Stimulated activated naive B cell treated with anti-CD40 and anti-IgM and Interleukin-4, amounts not matched to agents 10 μg/mL and 1 μg/mL and 100 μg/mL, for 72 hours (primary cell): Measurements from ENCODE around the gene STRIP2.
"Not testable (repeated sequence)": the region's sequence is repeated elsewhere in the genome, so short reads cannot be mapped to it uniquely, and the experiment has no call there.

Source experiments
- ATAC-seq, 2 donors: fragments of 150-1000 bp; cut with Tn5 transposase; replicated peaks; 2 replicates each; pipeline ENCODE4 v1.10.0; 2021; ENCODE audit warnings: moderate library complexity in 1 of 2
- DNase-seq: peaks from one replicate; pipeline ENCODE4 v3.0.0; 2021
- H3K27ac Mint-ChIP-seq: one replicate; pipeline ENCODE4 v1.8.0; 2022; ENCODE audit warnings: mild to moderate bottlenecking, mixed read lengths
- H3K27me3 Mint-ChIP-seq, 2 donors: one replicate each; pipeline ENCODE4 v1.8.0; 2022; ENCODE audit warnings: mixed read lengths in 2 of 2
- H3K36me3 Mint-ChIP-seq, 2 donors: one replicate each; pipeline ENCODE4 v1.8.0; 2022; ENCODE audit warnings: mixed read lengths in 2 of 2, mild to moderate bottlenecking in 1 of 2
- H3K4me1 Mint-ChIP-seq, 2 donors: one replicate each; pipeline ENCODE4 v1.8.0; 2022; ENCODE audit warnings: mixed read lengths in 2 of 2, mild to moderate bottlenecking in 1 of 2
- H3K4me3 Mint-ChIP-seq, 2 donors: one replicate each; pipeline ENCODE4 v1.8.0; 2022; ENCODE audit warnings: mild to moderate bottlenecking in 2 of 2, mixed read lengths in 2 of 2, moderate library complexity in 1 of 2
- H3K9me3 Mint-ChIP-seq, 2 donors: one replicate each; pipeline ENCODE4 v1.8.0; 2022; ENCODE audit warnings: mixed read lengths in 2 of 2, mild to moderate bottlenecking in 1 of 2

Gene STRIP2

DNA sequence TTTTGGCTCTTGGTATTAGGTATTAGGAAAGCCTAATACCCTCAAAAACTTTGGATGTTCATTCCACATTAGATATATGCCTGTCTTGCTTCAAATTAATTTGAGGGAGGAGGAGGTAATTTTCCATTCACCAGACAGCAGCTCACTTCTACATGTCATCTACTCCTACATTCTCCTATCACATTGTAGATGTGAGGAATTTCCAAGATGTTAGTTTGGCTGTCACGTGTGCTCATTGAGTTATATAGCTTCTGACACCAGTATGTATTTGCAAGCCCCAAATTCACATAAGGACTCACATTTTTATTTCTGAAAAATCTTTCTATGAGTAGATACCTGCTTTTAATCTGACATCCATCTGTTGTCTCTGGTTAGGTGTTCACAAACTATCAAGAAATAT is 45.6 kb downstream of the STRIP2 start:
- H3K36me3 Mint-ChIP-seq = no peaks in the 10 kb centered on the region
- DNase-seq (no peak), ATAC-seq (no peak)
- H3K9me3 Mint-ChIP-seq = no peaks in the 10 kb centered on the region
- H3K27ac Mint-ChIP-seq = no peak overlapping the region
- H3K4me1 Mint-ChIP-seq = no peaks in the 10 kb centered on the region
- no peaks in the 10 kb centered on the region for H3K27me3 Mint-ChIP-seq
- no peak overlapping the region for H3K4me3 Mint-ChIP-seq

DNA sequence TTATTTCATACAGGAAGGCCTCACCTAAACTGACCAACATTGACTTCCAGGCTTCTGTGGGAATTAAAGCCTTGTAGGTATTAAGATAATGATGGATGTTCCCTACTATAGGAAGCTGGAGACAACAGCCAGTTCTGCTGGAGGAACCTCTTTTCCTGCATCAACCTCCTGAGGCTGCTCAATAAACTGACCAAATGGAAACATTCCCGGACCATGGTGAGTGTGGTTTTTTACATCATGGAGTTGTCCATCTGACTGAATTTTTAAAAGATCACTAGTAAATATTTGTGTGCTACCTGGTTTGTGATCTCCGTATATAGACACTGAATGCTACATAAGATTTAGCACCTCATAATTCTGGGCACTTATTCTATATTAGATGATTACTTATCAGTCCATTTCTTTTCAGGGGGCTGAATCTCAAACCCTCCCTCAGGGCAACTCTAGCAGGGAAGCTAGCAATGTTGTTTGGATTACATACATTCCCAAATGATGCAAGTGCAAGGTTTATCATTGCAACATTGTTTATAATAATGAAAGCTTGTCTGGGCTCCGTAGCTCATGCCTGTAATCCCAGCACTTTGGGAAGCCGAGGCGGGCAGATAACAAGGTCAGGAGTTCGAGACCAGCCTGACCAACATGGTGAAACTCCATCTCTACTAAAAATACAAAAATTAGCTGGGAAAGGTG is 46.6 kb downstream of the STRIP2 start:
- Mint-ChIP-seq H3K27ac (no peak overlapping the region), H3K36me3 (no peaks in the 10 kb centered on the region), H3K27me3 (no peaks in the 10 kb centered on the region), H3K4me1 (no peaks in the 10 kb centered on the region), H3K9me3 (no peaks in the 10 kb centered on the region), H3K4me3 (no peak overlapping the region)
- DNase-seq = no peak
- ATAC-seq = no peak

DNA sequence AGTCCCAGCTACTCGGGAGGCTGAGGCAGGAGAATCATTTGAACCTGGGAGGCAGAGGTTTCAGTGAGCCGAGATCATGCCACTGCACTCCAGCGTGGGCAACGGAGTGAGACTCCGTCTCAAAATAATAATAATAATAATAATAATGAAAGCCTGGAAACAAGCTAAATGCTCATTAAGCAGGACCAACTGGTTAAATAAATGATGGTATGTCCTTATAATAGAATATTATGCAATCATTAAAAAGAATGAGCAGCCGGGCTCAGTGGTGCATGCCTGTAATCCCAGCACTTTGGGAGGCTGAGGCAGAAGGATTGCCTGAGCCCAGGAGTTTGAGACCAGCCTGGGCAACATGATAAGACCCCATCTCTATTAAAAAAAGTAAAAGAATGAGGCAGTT is 47.1 kb downstream of the STRIP2 start:
- not testable (repeated sequence) for H3K4me3 Mint-ChIP-seq, H3K9me3 Mint-ChIP-seq, DNase-seq, ATAC-seq, H3K27me3 Mint-ChIP-seq, H3K27ac Mint-ChIP-seq, H3K36me3 Mint-ChIP-seq, H3K4me1 Mint-ChIP-seq

DNA sequence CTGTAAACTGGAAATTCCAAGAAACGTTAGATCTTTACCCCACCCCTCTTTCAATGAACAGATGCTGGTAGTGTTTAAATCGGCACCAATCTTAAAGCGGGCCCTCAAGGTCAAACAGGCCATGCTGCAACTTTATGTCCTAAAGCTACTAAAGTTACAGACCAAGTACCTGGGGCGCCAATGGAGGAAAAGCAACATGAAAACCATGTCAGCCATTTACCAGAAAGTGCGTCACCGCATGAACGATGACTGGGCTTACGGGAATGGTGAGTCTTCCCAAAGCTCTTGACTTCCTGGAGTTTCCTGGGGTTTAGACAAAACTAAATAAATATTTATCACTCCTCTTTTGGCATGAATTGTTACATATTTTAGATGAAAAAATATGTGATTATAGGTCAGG is 48.5 kb downstream of the STRIP2 start:
- no peaks in the 10 kb centered on the region for H3K9me3 Mint-ChIP-seq
- ATAC-seq (no peak), DNase-seq (no peak)
- H3K27ac Mint-ChIP-seq = no peak overlapping the region
- no peaks in the 10 kb centered on the region for H3K36me3 Mint-ChIP-seq
- H3K27me3 Mint-ChIP-seq = no peaks in the 10 kb centered on the region
- H3K4me1 Mint-ChIP-seq = no peaks in the 10 kb centered on the region
- no peak overlapping the region for H3K4me3 Mint-ChIP-seq

DNA sequence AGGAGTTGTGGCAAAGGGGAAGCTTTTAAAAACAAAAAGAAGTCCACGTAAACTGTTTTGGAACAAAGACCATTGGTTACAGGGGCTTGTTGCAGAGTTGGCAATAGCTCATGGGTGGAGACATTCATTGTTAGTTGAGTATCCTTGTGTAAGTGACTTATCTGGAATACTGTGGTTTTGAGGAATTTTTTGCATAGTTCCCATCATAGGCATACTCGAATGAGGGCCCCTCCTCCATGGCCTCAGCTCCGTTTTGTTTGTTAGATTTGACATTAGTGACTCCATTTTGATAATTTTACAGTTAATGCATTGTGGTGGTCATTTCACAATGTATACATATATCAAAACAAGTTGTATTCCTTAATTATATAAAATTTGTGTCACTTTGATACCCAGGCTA is 55.3 kb downstream of the STRIP2 start:
- H3K36me3 Mint-ChIP-seq = no peaks in the 10 kb centered on the region

DNA sequence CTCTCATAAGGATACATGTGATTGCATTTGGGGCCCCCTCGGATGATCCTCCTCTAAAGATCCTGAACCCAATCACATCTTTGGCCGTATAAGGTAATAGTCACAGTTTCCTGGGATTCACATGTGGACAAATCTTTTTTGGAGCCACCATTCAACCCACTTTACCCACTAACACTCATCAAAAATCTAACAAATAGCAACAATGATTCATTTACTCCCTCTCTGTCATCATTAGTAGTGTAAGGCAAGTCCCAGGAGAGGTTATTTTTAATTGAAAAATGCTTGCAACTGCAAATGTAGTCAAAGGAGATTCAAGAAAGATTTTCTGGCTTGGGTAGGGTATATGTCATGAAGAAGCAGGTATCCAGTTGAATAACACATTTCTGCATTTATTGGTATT is 58.2 kb downstream of the STRIP2 start:
- Mint-ChIP-seq H3K36me3 (no peaks in the 10 kb centered on the region), H3K27me3 (peaks cover 0 to 6% of the 10 kb centered on the region in 2 donors)

More for the DNA sequence above, 55.3 kb downstream of the STRIP2 start:
- peaks cover 7 to 8% of the 10 kb centered on the region in 2 donors for H3K4me1 Mint-ChIP-seq
- H3K4me3 Mint-ChIP-seq = no peak overlapping the region
- H3K27ac Mint-ChIP-seq = no peak overlapping the region
- H3K27me3 Mint-ChIP-seq = peaks cover 0 to 6% of the 10 kb centered on the region in 2 donors
- H3K9me3 Mint-ChIP-seq = no peaks in the 10 kb centered on the region
- DNase-seq = no peak
- no peak for ATAC-seq

DNA sequence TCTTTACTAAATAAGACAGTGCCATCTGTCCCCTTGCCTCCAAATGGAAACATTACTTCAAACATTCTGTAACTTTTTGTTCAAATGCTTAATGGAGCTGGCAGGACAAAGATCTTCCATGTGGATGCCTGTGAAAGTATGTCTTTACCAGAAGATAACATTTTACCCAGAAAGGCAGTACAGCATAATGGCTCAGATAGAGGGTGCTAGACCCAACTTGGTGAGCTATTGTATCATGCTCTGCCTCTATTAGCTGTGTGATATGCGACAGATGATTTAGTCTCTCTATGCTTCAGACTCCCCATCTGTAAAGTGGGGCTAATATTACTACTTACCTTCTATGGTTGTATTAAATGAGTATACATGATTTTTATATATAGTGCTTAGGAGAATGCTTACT is 59.3 kb downstream of the STRIP2 start:
- ATAC-seq = peak; percentile 47
- no peaks in the 10 kb centered on the region for H3K36me3 Mint-ChIP-seq
- H3K4me3 Mint-ChIP-seq = no peak overlapping the region
- peaks cover 6 to 7% of the 10 kb centered on the region in 2 donors for H3K27me3 Mint-ChIP-seq
- H3K4me1 Mint-ChIP-seq = peaks cover 19 to 24% of the 10 kb centered on the region in 2 donors
- no peaks in the 10 kb centered on the region for H3K9me3 Mint-ChIP-seq
- DNase-seq = no peak
- H3K27ac Mint-ChIP-seq = peak overlapping the region; percentile 72

More for the DNA sequence above, 58.2 kb downstream of the STRIP2 start:
- DNase-seq (no peak), ATAC-seq (no peak)
- Mint-ChIP-seq H3K4me1 (peaks cover 19 to 24% of the 10 kb centered on the region in 2 donors), H3K27ac (no peak overlapping the region), H3K9me3 (no peaks in the 10 kb centered on the region), H3K4me3 (no peak overlapping the region)

DNA sequence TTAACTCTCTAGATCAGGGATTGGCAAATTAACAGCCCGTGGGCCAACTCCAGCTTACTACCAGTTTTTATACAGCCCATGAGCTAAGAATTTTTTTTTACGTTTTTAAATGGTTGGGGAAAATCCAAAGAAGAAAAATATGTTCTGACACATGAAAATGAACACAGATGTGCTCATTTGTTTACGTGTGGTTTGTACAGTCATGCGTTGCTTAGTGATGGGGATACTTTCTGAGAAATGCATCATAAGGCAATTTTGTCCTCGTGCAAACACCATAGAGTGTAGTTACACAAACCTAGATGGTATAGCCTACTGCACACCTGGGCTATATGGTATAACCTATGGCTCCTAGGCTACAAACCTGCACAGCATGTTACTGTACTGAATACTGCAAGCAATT is 59.8 kb downstream of the STRIP2 start:
- no peaks in the 10 kb centered on the region for H3K9me3 Mint-ChIP-seq
- peaks cover 3 to 7% of the 10 kb centered on the region in 2 donors for H3K27me3 Mint-ChIP-seq
- peak overlapping the region; percentile 72 for H3K27ac Mint-ChIP-seq
- no peak overlapping the region for H3K4me3 Mint-ChIP-seq
- no peaks in the 10 kb centered on the region for H3K36me3 Mint-ChIP-seq
- DNase-seq (no peak), ATAC-seq (peak; percentile 89 to 93)
- H3K4me1 Mint-ChIP-seq = peaks cover 19 to 24% of the 10 kb centered on the region in 2 donors

DNA sequence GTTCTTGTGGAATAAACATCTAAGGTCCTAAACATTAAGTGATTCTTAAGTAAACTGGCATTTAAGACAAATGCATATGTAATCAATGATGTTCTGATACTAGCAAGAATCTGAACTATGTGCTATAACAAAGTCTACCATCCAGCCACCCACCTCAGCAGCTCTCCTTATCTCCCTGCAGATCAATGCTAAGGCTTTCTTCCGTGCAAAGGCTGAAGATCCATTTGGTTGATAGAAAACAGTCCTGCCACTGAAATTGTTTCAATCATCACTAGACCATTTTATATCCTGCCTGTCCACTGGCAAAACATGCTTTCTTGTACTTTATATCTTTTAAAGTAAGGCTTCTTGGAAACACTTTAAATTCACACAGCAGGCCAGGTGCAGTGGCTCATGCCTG is 61.8 kb downstream of the STRIP2 start:
- no peaks in the 10 kb centered on the region for H3K36me3 Mint-ChIP-seq
- H3K4me3 Mint-ChIP-seq = no peak overlapping the region
- H3K27me3 Mint-ChIP-seq = peaks cover 3 to 7% of the 10 kb centered on the region in 2 donors
- ATAC-seq (no peak), DNase-seq (no peak)
- H3K9me3 Mint-ChIP-seq = no peaks in the 10 kb centered on the region
- H3K4me1 Mint-ChIP-seq = peaks cover 25 to 35% of the 10 kb centered on the region in 2 donors
- peak overlapping the region; percentile 7 for H3K27ac Mint-ChIP-seq

DNA sequence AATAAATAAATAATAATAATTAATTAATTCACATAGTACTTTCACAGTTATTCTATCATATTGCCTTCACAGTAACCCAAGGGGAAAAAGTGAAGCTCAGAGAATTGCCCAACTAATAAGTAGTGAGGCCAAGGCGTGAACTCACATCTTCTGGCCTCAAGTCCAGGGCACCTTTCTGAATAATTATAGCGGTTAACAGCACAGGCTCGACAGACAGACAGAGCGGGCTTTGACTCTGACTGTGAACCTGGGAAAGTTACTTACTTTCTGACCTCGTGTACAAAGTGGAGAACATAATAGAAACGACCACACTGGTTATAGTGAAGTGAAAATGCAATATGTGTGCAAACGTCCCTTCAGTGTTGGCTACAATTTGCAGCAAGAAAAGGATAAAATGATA is 62.4 kb downstream of the STRIP2 start:
- DNase-seq (no peak), ATAC-seq (no peak)
- Mint-ChIP-seq H3K27ac (peak overlapping the region; percentile 52), H3K4me1 (peaks cover 28 to 35% of the 10 kb centered on the region in 2 donors), H3K27me3 (peaks cover 3 to 7% of the 10 kb centered on the region in 2 donors), H3K36me3 (no peaks in the 10 kb centered on the region), H3K4me3 (no peak overlapping the region), H3K9me3 (no peaks in the 10 kb centered on the region)

DNA sequence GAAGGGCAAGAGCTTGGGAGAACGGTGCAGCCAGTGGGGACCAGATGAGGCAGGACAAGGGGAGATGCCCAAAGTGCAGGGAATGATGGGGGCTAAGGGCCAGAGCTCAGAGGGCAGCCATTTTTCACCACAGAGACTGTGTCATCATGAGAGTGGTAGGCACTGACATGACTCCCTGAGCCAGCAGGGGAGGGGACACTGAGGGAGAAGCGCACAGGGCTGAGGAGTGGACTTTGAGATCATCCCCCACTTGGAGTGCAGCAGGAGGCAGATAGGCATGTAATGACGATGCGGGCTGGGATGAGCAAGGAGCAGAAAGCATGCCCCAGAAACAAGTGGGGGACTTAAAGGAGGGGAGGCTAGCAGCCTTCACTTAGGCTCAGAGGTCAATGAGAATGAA is 62.9 kb downstream of the STRIP2 start:
- no peak for ATAC-seq
- H3K4me1 Mint-ChIP-seq = peaks cover 30 to 35% of the 10 kb centered on the region in 2 donors
- no peaks in the 10 kb centered on the region for H3K36me3 Mint-ChIP-seq
- H3K27ac Mint-ChIP-seq = peak overlapping the region; percentile 52
- DNase-seq = no peak
- H3K27me3 Mint-ChIP-seq = peaks cover 3 to 7% of the 10 kb centered on the region in 2 donors
- no peak overlapping the region for H3K4me3 Mint-ChIP-seq
- no peaks in the 10 kb centered on the region for H3K9me3 Mint-ChIP-seq

DNA sequence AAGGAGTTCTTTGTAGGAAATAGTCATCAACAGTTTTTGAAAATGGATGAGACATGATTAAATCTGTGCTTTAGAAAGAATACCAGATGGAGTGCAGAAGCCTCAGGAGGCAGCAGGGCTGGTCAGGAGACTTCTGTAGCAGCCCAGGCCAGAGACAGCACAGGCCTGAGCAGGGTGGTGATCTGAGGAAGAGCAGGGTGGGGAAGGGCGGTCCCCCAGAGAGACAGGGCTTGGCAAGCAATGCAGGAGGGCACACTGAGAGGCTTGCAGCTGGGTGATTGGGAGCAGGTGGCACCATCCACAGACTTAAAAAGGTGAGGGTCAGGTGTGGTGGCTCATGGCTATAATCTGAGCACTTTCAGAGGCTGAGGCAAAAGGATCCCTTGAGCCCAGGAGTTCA is 63.8 kb downstream of the STRIP2 start:
- H3K9me3 Mint-ChIP-seq = no peaks in the 10 kb centered on the region
- H3K4me3 Mint-ChIP-seq = no peak overlapping the region
- no peak overlapping the region for H3K27ac Mint-ChIP-seq
- peaks cover 0 to 7% of the 10 kb centered on the region in 2 donors for H3K27me3 Mint-ChIP-seq
- ATAC-seq (no peak), DNase-seq (no peak)
- peaks cover 26 to 38% of the 10 kb centered on the region in 2 donors for H3K4me1 Mint-ChIP-seq
- H3K36me3 Mint-ChIP-seq = no peaks in the 10 kb centered on the region

DNA sequence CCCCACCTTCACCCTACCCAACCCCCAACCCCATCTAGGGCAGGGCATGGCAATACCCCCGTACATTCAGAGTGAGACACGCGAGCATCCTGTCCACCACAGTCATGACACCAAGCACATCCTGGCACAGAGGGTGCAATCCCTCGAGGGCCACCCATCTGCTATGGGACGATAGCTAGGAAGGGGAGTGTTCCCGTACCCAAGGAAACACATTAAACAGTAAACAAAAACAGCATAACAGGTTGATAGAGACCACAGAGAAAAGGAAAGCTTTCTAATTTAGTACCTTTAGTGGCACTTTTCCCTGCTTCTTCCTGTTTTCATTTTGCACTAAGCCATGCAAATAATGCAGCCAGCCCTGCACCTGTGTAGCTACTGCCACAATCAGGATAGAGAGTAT is 65.8 kb downstream of the STRIP2 start:
- Mint-ChIP-seq H3K27me3 (peaks cover 0 to 7% of the 10 kb centered on the region in 2 donors), H3K27ac (peak overlapping the region; percentile 68), H3K36me3 (no peaks in the 10 kb centered on the region), H3K9me3 (no peaks in the 10 kb centered on the region), H3K4me1 (peaks cover 26 to 33% of the 10 kb centered on the region in 2 donors), H3K4me3 (no peak overlapping the region)
- no peak for DNase-seq
- peak in 1 of 2 donors; percentile 5 for ATAC-seq

DNA sequence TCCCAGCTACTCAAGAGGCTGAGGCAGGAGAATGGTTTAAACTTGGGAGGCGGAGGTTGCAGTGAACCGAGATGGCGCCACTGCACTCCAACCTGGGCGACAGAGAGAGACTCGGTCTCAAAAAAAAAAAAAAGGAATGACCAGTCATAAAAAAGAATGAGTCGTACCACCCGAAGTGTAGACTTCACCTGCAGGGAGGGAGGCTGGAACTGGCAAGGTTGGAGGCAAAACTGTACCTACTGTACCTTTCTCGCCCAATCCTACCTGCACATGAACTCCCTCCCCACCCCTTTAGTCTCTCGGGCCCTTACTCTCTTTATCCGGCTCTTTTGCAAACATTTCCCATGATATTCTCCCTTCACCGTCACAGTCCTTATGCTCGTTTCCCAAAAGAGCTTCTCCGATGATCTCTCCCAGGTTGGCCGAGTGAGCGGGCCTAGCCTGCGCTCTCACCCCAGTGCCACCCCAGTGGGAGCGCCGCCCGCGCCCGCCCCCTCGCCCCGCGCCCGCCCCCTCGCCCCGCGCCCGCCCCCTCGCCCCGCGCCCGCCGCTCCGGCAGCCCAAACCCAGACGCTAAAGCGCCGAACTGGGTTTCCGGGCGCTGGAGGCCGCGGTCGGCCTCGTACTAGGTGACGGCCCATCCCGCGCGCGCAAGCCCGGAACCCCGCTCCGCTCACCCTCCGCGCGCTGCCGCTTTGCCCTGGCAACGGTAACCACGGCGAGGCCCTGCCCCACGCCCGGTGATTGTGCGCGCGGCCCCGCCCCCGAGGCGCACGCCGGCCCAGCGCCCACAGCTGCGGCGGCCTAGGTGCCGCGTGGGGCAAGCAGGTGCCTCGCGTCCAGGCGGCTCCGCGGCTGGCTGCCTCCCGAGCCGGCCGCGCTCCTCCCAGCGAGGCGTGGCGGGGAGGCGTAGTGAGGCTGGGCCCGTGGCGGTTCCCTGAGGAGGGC is 67.8 kb downstream of the STRIP2 start, which contains the start of gene SMKR1:
Gene SMKR1 (plus strand): TSS at position 772 of the 948 bp plus-strand sequence. CDS start 294 bp downstream, outside the sequence.
- no peaks in the 10 kb centered on the region for H3K9me3 Mint-ChIP-seq
- H3K36me3 Mint-ChIP-seq = no peaks in the 10 kb centered on the region
- H3K4me1 Mint-ChIP-seq = peaks cover 18 to 20% of the 10 kb centered on the region in 2 donors
- peaks cover 0 to 7% of the 10 kb centered on the region in 2 donors for H3K27me3 Mint-ChIP-seq
- ATAC-seq (peak; percentile 92 to 96), DNase-seq (peak; percentile 89)
- peak within 1 kb of the TSS; percentile 86 to 87 for H3K4me3 Mint-ChIP-seq
- H3K27ac Mint-ChIP-seq = peak within 1 kb of the TSS; percentile 79
